ENCODE measurements around the gene KCNIP1. TPM values are rescaled to one million over a fixed set of nuclear protein-coding genes. Genes with fewer than 3 reads are reported as not detected.
A peak's percentile ranks its signal among the peaks of the same experiment; 100 is the strongest.

KCNIP1 gene
- polyA plus RNA-seq, 1 donor: 2.4 TPM

DNA sequence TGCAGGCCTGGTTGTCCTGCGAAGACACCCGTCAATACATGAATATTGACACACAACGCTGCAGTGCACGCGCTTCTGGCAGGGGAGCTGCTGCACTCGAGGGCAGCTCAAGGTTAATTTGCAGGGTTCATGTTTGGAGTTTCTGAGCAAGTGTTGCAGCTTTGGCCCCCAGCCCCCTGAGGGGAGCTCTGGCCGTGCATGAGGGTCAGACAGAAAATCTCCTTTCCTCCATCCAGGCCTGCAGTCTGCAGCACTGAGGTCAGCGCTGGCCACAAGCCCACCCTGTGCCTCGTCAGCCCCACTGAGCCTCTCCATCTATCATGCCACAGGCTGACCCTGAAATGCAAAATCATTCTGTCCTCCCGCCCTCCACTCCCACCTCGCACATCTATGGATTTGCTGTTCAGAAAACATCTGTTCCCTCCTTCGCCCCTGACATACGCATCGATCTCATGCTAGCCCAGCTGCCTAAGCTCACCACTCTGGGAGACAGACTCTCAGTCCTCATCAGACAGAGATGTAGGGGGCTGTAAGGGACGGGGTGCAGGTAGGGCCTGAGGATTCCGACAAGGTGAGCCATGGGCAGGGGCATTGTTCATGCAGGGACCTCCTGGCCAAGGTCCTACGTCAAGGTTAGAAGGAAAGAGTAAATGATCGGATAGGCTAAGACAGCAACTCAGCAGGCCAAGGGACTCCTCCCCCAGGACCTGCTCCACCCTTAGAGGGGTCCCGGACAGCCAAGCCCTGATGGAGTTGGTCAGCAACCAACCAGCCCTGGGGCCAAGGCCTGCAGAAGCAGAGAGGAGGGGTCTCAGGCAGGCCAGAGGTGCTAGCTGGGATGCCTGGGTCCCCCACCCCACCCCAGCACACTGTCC is 125.1 kb downstream of the KCNIP1 start:
- no peak for DNase-seq (ENCODE audit: low read depth)

DNA sequence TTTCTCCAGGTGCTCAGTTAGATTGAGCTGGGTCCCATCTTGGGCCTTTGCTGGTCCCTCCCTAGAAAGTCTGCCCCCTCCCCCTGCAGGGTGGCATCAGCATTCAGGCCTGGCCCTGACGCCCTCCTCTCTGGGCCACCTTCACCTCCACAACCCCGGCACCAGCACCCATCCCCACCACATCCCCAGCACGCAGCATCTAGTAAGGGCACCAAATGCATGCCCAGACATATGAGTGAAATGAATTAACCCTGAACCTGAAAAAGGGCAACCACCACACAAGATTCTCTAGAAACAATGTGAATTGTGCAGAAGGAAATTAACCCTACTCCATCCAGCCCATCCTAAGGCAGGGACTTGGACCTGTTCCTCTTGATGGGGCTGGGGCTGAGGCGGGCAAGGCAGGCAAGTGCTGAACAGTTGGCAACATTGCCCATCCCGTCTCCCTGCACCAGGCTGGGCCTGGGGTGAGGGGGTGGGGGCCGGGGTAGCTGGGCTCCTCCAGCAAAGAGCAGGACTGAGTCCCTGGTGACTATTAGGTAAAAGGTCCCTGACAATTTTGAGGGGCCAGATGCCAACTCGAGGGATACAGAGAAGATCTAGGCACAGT is 125.9 kb downstream of the KCNIP1 start:
- no peak for DNase-seq (ENCODE audit: low read depth)

DNA sequence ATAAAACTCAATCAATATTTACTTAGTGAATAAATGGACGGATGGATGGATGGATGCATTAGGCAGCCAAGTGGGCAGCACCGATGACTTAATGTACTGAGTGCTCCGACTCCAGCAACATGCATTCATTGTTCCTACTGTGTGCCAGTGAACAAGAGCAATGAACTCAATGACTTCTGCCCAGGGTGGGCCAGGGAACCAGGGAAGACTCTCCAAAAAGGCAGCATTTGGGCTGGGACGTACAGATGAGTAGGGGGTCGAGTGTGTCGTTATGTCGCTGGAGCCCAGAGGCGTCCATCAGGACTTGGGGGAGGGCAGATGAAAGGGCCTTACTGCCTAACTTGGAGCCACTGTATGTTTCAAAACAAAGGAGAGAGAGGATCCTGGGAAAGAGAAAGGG is 126.4 kb downstream of the KCNIP1 start:
- DNase-seq (ENCODE audit: low read depth): no peak

DNA sequence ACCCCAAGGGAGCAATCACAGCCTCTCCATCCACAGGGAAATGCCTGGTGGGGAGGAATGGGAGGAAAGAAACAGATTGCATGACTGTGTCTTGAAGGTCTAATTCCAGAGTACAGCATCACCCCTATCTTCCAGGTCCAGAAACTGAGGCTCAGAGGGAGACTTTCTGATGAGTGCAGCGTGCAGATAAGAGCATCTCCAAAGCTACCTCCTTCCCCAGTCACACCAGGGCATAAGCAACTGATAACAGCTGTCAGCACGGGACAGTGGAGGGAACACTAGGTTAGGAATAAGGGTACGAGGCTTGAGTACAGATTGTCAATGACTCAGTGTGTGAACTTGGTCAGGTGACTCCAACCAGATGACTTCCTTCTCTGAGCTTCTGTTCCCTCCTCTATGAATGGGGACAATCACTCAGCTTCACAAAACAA is 126.9 kb downstream of the KCNIP1 start:
- DNase-seq (ENCODE audit: low read depth): no peak

DNA sequence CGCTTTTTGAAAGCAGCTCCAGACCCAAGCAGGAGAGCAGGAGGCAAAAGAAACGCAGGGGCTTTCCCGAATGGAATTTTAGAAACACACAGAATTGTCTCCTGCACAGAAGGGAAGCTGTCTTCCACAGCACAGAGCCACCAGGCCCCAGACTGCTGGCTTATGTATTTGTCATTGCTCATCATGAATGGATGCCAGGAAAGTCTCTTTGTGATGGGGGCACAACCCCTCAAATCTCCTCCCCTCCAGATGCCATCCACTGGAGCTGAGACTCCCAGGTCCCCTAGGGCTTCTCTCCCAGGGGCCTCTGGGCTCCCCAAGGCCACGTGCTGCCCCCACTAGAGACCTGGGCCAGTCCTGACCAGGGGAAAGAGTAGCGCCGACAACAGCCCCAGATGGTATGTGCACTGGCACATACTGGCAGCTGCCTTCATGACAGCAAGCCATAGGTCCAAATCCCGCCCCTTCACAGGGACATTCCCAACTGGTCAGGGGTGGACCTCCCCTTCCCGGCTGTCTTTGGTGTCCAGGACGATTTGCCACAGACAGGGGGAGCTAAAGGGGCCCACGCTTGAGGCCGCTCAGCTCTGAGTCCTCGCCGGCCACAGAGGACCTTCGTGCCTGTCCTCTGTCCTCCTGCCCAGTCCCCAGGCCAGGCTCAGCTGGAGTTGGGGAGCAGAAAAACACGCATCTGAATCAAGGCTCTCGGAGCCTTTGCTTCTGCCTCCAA is 127.8 kb downstream of the KCNIP1 start:
- DNase-seq (ENCODE audit: low read depth): no peak

DNA sequence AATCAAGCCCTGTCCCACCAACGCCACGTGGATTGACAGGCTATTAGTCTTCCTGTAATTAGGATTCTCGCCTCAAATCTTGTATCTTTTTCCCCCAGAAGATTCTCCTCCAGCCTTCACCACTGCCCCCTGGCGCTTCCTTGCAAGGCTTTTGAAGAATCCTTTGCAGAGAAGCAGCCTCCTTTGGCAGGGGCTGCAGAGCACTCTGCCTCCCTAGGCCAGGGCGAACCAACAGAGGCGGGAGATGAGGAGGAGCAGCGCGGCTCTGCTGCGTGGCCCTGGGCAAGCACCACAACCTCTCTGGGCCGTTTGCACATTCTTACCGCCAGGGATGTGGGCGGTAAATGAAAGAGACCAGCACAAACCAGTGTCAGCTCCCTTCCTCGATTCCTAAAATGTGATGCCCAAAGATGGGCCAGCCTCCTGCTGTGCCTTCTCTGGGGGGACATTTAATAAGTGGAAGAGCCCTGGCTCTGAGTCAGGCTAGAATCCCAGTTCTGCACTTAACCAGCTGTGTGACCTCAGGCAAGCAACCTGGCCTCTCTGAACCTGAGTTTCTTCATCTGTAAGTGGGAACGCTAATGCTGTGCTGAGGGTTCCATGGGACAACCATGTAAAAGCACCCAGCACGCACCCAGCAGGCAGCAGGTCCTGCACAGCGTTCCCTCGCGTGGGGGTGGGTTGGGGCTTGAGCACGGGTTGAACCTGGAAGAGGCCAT is 128.6 kb downstream of the KCNIP1 start:
- no peak for DNase-seq (ENCODE audit: low read depth)

DNA sequence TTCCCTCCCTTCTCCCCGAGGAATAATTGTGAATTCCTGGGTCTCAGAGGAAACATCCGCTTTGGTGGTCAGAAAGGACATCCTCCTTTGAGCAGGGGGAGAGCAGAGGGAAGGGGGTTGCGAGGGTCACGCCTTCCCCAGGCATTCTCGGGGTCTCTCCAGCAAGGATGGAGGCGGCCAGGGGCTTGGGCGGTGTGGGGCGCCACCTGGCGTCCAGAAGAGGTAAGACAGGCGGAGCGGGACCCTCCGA is 129.1 kb downstream of the KCNIP1 start:
- no peak for DNase-seq (ENCODE audit: low read depth)

DNA sequence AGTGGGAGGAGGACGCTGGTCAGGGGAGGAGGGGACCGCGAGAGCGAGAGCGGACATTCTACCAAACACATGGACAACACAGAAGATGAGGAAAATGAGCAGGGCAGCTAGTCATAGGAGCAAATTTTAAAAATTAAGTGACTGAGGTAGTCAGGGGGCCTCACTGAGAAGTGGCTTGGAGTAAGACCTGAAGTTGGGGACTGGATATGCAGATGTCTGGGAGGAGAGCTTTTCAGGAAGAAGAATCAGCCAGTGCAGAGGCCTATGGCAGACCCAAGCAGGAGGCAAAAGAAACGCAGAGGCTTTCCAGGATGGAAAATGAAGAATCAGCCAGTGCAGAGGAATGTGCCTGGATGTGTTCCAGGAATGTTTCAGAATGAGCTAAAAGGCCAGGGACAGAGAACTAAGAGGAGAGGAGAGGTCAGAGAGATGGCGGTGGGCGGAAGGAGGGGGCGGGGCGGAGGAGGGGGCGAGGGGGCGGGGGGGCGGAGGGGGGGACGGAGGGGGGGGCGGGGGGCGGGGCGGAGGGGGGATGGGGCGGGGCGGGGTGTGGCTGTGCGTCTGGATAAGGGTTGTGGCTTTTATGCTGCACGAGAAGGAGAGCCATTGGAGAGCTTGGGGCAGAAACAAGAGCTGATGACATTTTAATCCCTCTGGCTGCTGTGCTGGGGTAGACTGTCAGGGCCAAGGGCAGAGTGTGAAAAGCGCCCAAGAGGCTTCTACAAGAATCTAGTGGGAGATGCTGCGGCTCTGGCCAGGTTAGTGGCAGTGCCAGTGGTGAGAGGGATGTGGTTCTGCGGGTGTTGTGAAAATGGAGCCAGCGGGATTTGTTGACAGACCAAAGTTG is 129.6 kb downstream of the KCNIP1 start:
- DNase-seq (ENCODE audit: low read depth): peak; percentile 87

DNA sequence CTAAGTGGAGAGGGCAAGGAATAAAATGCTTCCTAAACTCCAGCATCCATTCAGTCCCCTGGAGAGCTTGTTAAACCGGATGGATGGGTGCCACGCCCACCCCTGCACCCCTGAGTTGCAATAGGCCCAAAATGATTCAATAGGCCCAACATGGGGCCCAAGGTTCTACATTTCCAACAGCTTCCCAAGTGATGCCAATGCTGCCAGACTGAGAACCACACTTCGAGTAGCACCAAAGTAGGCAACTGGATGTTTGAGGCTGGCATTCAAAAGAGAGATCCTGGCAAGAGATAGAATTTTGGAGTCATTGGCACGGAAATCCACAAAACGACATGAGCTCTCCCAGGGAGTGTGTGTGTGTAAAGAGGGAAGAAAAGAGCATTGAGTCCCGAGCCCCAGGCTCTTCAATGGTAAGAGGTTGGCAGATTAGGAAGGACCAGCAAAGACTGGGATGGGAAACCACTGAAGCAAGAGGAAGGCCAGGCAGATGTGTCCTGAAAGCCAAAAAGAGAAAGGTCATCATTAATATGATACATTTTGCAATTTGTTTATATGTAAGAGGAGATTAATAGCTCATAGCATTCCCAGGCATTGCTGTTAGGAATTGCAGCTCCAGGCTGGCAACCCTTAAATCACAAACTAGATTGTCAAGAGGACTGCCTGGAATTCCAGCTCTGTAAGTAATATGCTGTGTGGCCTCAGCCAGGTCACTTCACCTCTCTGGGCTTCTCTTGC is 130.6 kb downstream of the KCNIP1 start:
- no peak for DNase-seq (ENCODE audit: low read depth)

DNA sequence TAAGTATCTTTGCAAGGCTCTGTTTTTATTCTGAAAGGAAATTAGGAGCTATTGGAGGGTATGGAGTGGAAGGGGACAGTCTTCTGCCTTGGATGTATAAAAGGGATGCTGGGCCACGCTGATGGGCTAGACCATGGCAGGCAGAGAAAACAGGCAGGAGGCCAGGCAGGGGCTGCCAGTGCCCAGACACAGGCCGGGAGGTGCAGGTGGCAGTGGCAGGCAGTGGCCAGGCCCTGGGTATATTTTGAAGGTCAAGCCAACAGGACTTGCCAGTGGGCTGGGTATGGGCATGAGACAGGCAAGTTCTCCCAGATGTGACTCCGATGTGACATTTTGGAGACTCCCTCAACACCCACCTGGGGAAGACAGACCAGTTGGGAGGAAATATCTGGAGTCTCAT is 131.9 kb downstream of the KCNIP1 start:
- DNase-seq (ENCODE audit: low read depth): no peak

DNA sequence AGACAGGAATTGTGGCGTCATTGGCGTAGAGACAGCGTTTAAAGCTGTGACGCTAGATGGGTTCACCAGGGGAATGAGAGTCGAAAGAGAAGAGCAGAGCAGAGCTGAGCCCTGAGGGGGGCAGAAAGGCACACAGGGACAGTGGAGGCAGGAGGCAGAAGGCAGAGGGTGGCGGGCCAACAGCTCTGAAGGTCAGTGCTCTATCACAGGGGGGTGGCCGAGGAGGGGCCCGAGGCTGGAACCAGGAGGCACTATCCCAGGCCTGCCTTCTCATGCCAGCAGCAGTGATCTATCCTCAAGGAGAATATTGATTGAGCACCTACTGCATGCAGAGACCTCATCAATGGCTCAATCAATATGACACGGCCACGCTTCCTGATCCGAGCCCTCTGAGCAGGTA is 132.4 kb downstream of the KCNIP1 start:
- no peak for DNase-seq (ENCODE audit: low read depth)

DNA sequence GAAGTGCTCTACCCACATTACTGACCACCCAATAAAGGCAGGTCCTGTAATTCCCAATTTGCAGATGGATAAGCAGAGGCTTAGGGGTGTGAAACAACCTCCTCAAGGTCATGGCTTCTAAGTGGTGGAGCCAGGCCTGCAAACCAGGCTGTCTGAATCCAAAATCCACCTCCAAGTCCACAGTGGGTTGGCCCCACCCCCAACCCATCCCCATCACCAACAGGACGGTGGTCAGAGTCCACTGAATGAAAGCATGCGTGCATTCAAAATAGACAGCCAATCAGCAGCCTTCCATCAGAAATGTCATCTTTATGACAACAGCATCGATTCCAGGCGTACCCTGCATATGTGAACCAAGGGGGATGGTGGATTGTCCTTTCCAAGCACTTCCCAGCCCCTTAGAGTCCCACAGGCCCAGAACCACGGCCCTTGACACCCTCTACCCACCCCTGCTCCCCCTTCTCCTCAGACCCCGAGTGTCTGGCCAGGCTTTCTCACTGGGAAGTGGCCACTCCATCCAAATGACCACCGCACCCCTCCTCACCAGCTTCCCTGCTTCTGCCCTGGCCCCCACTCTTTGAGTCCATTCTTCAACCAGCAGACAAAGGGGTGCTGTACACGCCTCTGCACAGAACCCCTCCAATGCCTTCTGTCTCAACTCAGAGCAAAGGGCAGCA is 133.1 kb downstream of the KCNIP1 start:
- DNase-seq (ENCODE audit: low read depth): no peak

DNA sequence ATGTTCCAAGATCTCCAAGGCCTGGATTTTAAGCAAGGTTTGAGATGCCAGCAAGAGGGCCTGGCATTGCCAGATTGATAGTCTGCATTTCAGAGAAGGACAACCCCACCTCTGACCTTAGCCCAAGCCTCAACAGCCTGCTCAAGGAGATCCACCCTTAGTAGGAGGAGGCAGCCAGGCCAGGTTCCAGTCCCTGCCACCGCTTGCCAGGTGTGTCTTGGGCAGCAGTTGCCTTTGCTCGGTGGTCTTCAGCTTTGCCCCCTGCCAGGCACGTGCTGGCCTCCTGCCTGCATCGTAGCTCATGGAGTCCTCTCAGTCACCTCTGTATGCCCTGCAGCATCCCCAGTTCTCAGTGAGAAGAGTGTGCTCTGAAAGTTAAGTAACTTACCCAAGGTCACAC is 134.2 kb downstream of the KCNIP1 start:
- DNase-seq (ENCODE audit: low read depth): no peak

DNA sequence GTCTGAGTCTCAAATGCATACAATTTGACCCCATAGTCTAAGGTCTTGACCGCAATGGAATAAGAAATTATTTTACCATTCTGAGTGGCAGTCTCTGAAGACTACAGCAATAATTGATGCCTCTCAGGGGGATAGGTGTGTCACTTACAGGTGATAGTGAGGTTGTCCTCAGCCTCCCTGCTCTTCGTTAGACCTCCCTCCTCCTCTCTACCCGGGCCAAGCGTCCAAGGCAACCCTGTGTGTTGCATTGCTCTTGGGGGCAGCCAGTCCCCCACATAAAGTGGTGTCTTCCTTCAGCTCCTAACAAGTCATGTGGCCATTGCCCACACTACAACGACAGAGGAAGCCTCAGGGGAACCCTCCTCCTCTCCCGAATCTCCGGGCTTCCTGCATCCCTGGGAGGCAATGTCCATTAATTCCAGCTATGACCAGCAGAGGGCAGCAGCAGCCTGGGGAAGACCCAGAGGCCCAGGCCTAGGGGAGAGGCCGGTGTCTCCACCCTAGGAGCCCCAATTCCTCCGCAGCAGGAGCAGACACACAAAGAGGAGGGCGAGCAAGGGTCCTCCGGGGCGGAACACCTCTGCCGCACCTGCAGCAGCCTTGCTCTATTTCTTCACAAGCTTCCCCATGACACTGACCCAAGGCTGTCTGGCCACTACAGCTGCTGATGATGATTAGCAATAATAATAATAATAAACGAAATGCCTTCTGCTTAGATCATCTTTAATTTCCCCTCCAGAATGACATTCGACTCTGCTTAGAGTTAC is 134.8 kb downstream of the KCNIP1 start:
- no peak for DNase-seq (ENCODE audit: low read depth)

DNA sequence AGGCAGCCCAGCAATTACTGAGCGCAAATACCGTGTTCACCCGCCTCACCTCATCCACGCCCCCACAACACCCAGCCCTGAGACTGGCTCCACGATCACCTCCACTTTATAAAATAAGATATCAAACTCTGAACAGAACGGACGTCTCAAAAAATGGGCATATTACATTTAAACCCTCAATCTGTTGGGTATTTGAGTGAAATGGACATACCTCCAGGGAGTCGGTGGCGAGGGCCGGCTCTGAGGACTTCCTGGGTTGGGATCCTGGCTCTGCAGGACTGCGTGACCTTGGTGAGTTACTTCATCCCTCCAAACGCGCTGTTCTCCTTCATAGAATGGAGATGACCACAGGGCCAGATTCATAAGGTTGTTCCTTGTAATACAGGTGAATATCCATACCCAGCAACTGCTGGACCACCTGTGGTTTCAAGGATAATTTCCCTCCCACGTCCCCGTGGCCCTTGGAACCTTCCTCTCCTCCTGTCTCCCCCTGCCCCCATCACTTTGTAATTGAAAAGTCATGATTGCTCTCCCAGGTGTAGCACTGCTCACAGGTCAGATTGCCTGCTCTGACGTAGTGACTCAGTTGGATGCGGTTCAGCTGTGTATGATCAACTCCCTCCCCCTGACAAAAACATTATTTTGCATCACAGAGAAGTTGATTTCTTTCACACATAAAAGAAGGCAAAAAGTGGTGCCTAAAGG is 135.6 kb downstream of the KCNIP1 start:
- DNase-seq (ENCODE audit: low read depth): no peak

DNA sequence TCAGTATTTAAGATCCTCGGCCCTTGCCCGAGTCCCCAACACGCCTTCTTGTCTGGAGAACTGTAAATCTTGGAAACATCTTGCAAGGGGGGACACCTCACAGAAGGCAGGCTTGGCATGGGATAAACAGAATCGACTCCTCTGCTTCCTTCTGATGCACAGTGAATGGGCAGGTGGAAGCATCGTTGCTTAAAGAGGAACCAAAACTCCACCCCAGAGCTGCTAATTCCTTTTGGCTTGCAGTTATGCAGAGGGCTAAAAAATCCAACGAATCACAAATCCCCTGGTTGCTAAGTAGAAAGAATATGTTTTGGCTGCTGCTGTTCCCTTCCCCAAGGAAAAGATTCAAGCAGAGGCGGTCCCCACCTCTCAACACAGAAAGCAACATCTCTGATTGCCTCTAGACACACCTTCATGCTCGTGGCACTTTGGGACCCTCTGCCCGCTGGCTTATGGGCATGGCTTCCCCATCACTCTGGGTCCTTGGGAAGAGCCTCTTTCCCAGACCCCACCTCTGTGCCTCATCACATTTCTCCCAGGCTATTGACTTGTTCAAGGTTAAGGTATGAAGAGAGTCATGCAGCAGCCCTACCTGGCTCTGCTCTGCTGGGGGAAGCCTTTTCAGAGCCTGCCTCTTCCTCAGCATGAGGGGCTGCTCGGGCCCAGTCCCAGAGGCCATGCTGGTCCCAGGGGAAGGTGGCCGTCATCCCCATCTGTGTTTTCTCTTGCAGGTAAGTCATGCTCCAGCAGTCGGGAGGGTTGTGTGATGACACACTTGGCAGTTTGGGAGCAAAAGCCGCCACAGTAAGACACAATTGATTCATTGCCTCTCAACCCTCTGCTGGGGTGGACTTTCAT is 137.1 kb downstream of the KCNIP1 start:
- no peak for DNase-seq (ENCODE audit: low read depth)

DNA sequence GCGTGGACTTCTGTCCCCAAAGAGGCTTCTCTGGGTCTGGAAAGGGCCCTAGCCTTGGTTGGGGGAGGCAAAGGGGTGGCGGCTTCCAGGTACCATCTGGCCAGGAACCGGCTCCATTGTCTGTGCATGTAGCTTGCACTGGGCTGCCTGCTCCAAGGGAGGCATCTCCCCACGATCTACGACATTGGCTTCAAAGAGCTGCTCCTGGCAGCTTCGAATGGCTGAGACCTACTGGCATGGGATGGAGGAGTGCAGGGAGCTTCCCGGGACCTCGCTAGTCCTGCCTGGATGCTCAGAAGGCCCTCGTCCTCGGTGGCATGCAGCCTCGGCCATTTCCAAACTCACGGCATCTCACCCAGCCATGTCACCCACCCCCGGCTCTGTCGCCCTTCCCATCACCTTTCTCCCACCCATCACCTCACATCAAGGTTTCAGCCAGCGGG is 137.8 kb downstream of the KCNIP1 start:
- no peak for DNase-seq (ENCODE audit: low read depth)
